Measurements from ENCODE around the gene HERC2.
A peak's percentile ranks its signal among the peaks of the same experiment; 100 is the strongest.

Gene HERC2

DNA sequence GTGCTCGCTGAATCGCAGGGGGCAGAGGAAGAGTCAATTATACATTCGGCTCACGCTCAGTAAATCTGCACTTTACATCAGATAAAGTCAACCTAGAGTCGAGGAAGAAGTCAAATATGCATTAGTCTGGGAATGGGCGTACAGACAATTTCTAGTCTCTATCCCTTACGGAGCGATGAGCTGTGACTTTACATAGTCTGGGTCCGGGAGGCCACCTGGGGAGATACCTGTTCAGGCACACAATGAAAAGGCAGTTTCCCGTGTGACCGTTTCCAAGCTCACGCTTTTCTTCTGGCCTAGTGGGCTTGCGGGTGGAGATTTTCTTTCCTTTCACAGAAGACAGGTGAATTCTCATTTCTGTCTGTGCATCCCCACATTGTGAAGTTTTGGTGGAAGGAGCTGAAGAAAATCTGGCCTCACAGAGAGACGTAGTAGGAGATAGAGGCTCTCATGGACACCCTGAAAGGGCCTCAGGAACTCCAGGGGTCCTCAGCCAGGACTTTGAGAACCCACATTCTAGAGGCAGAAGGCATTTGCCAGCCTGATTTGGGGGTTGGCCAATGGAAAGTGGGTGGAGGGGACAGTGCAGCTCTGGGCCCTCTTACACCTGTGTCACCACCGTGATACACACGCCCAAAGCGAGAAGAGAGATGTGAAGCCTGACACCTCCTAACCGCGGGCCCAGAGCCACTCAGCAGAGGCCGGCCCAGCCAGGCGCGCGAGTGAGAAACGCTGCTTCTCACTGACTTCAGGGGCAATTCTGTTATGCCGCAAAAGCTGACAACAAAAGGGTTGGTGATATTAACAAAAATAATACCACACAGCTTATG, 212.1 kb downstream of the HERC2 start:
- DNase-seq: no peak

DNA sequence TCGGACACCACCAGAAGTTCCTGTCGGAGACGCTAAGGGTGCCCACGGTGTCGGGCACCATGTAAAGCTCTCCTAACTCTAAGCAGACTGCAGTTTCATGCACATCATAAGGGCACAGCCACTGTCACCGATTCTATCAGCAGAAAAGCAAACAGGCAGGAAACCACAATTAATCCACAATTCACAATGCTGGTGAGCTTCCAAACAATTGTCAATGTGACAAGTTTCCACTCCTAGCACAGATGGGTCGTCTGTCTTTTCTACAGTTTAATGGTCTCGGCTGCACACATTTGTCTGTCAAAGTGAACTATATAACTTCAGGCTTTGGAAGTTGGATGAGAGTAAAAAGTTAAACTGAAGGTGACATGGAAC, 214.1 kb downstream of the HERC2 start:
- DNase-seq: no peak

DNA sequence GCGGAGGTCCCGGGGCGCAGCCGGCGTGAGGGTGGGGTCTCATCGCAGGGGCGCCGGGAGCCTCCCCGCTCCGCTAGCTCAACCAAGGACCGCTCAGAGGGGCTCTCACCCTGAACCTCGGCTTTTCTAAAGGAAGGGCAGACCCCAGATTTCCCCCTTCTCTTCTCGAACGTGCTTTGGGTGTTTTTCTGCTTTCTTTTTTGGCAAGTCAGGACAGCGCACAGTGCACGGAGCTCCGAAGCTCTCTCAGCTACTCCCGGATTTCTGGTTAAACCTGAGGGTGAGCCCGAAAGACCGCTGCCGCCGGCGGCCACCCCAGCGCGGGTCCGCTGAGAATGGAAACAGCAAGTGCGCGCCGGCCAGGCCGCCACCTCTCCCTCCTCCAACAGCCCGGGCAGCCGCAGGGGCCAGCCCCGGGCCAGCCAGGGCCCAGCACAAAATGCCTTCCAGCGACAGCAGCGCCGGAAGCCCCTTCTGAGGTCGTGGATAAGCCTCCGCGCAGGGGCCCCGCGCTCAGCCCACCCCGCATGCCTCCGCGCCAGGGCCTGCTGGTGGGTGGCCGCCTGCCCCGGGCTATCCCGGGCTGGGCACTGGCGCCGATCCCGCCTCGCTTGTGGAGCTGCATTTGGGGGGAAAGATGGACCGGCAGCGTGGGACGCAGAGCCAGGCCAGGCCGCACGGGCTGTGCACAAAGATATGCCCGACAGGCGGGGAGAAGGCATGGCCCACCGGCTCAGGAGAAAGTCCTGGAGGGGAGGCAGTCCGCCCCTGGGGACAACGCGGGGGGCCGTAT, 214.7 kb downstream of the HERC2 start:
- DNase-seq: no peak

DNA sequence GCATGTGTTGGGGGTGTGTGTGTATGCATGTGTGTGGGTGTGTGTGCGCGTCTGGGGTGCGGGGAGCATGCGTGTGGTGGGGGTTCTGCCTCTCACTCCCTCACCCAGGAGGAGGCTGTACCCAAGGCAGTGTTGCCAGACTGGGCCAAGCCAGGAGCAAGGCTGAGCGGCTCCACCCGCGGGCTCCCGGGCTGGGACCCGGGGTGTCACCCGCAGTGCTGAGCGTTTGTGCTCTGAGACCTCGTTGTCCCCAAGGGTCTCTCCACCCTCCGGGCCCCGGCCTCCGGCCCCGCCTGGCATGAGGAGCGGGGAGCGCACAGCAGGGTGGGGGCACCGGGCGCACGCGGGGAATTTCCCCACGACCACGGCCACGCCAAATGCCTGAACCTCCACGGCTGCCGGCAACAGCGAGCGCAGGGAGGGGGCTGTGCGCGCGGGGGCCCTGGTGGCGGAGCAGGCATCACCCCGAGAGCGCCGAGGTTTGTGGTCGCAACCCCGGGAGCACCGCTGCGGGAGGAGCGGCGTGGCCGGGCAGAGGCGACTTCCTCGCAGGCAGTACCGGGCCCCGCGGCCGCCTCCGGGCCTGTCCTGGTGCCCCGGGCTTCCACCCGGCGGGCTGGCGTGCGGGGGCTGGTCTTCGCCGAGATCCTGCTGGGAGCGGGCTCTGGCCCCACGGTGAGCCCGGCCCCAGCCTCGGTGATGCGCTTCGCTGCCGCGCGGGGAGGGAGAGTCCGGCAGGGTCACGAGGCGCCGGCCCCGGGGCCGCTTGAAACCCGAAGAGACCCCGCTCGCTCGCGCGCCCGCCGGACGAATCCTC, 215.5 kb downstream of the HERC2 start:
- DNase-seq: no peak

DNA sequence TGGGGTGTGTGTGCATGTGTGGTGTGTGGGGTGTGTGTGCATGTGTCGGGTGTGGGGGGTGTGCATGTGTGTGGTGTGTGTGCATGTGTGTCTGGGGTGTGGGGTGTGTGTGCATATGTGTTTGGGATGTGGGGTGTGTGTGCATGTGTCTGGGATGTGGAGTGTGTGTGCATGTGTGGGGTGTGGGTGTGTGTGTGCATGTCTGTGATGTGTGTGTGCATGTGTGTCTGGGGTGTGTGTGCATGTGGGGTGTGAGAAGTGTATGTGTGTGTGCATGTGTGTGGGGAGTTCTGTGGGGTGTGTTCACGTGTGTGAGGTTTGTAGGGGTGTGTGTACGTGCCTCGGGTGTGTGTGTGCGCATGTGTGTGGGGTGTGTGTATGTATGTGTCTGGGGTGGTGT, 216.2 kb downstream of the HERC2 start:
- no peak for DNase-seq

DNA sequence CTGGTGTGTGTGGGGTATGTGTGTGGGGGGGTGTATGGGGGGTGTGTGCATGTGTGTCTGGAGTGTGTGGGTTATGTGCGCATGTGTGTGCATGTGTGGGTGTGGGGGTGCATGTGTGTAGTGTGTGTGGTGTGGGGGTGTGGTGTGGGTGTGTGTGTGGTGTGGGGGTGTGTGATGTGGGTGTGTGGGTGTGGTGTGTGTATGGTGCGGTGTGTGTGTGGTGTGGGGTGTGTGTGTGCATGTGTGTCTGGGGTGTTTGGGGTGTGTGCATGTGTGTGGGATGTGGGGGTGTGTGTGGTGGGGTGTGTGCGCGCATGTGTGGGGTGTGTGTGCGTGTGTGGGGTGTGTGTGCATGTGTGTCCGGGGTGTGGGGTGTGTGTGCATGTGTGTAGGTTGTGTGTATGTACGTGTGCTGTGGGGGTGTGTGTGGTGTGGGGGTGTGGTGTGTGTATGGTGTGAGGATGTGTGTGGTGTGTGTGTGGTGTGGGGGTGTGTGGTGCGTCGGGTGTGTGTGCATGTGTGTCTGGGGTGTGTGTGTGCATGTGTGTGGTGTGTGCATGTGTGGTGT, 216.7 kb downstream of the HERC2 start:
- DNase-seq: no peak

DNA sequence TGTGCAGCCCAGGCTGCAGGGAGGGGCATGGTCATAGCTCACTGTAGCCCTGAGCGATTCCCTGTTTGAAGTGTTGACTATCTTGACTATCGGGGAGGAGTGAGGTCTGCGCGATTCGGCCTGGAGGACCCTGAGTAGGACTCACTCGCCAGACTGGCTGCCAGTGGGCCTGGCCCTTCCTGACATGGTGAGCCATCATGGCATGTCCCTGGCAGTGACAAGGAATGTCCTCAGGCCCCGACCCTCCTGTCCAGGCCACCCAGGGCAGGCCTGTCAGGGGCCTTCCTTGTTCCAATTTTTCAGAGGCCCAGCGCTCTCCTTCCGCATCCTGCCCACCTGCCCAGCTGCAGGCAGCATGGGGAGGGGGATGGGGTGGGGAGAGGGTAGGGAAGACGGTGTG, 217.7 kb downstream of the HERC2 start:
- DNase-seq: no peak

DNA sequence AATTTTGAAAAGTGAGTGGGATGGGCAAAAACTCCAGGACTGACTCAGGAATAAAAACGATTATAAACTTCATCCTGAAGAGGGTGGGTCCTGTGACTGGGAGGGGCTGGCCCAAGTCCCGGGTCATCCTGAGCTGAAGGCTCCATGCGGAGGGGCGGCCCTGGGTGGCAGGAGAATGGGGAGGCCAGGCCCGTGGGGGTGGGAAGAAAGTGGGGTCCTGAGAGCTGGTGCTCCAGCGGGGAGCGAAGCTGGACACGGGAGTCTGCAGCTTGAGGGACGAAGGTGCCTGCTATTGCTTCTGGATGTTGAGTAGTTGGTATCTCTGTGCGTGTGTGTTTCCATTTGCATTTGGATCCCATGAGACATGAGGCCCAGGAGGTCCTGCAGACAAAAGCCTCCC, 218.1 kb downstream of the HERC2 start:
- no peak for DNase-seq

DNA sequence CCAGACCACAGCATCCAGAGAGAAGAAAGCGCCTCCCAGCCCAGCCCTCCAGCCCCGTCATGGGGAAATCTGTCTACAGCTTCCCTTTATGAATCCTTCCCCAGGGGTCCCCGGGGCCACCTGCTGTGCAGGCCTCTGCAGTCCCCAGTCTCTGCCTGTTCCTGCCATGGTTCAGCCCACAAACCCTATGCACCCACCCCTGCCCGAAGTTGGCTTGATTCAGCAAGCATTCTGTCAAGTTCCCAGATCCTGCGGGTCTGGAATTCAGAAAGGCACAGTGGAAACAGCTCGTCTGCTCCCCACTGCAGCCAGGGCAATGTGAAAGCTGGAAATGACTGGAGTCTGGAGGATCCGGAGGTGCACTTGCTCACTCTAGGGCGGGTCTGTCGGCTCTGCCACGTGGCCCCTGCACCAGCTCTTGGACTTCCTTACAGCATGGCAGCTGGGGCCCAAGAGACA, 220.0 kb downstream of the HERC2 start:
- DNase-seq: no peak

DNA sequence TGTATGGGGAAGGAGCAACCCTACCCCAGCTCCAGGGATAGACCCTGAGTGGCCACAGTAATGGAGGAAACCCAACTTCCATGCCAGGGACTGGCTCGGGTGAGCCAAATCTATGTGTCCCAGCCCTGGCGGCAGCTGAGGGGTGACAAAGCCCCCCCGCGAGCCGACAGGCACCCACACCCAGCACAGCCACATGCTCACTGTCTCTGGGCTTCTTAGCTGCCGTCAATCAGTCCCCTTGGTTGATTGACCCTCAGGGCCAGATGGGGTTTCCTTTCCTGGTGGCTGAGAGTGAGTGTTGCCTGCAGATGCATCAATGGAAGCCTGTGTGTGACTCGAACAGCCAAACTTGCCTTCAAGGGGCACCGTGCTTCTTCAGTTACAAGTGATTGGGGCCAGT, 220.8 kb downstream of the HERC2 start:
- DNase-seq: no peak

DNA sequence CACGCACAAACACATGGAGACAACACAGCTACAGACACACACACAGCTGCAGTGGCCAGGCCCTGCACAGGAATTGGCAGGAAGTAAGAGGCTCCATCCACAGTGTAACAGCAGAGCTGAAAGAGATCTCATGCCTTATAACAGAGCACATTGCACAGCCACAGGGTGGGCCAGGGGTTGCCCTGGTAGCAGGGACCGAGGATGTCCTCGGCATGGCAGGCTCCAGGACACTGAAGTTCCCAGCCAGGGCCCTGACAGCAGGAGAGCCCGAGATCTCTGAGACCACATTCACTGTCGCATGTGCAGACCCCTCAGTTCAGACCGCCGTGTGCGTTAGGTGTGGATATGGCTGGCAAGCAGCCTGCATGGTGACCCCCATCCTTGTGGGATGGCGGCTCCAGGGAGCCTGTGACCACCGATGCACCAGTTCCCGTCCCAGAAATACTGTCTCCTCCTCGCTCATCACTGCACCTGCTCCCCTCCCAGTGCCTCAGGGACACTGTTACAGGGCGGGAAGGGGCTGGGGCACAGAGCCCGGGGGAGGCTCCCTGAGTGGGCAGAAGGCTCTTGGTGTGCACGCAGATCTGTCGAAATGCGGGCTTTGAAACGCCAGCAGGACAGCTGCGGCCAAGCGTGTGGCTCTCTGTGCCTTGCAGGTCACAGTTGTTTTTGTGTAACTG, 221.3 kb downstream of the HERC2 start:
- no peak for DNase-seq

DNA sequence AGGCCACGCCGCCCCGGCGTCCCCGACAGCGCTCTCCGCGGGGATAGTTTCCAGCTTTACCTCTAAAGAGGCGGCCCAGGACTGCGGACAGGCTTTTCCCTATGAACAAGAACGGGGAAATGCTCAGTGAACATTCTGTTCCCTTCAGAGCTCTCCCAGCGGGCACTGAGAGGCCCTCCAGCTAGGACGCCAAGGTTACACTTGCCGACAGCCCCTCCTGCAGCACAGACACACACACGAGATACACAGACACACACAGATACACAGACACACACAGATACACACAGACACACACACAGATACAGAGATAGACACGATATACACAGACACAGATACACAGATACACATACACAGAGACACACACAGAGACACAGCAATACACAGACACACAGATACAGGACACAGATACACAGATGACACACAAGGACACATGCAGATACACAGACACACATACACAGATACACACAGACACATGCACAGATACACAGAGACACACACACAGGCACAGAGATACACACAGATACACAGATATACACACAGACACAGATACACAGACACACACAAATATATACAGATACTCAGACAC, 222.3 kb downstream of the HERC2 start:
- DNase-seq: no peak

DNA sequence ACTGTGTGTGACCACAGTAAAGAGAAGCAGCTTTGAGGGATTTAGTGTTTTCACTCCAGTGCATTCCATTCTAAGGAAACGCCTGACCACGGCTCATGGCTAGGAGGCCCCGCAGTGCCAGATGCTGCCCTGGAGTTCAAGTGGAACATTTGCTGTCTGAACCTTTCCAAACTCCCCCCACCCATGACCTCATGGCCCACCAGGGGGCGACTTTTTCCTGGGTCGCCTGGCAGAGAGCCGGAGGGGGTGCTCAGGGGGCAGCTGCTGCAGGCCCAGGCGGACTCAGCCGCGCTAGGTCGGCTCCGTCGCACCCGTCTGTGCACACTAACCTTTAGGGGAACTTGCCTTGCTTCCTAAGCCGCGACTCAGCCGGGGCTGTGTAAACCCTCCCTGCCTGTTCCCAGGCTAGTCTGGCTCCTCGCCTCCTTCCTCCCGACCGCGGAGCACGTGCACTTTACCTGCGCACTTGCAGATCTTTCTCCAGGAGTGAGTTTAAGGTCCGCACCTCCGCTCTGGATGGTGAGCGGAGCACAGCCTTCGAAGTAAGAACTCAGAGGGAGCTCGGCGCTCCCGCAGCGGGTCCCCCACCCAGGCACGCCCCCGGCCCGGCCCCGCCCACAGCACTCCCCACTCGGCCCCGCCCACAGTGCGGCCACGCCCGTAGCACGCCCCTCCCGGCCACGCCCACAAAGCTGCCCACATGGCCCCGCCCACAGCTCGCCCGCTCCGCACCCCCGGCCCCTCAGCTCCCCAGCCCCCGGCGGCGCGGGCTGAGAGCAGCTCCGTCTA, 223.0 kb downstream of the HERC2 start, which contains the start of gene OCA2:
Gene OCA2 (minus strand): TSS at position 550 of the 789 bp plus-strand sequence. CDS start 17,441 bp downstream, outside the sequence.
- peak; percentile 72 for DNase-seq

DNA sequence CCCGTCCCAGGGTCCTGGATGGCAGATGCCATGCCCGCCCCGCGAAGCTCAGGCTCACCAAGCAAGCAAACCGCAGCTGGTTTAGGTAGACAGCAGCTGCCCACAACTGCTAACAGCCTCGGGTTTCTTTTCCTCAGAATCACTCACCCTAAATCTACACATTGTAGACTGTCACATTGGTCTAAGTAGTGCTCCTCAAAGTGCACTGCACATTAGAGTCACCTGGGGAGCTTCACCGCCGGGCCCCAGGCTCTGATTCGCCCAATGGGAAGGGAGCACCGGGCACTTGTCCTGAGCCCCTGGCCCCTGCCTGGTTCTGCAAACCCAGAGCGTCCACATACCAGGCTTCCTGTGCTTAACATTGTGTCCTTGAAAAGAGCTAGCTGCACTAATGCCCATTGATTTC, 223.6 kb downstream of the HERC2 start:
- DNase-seq: no peak

DNA sequence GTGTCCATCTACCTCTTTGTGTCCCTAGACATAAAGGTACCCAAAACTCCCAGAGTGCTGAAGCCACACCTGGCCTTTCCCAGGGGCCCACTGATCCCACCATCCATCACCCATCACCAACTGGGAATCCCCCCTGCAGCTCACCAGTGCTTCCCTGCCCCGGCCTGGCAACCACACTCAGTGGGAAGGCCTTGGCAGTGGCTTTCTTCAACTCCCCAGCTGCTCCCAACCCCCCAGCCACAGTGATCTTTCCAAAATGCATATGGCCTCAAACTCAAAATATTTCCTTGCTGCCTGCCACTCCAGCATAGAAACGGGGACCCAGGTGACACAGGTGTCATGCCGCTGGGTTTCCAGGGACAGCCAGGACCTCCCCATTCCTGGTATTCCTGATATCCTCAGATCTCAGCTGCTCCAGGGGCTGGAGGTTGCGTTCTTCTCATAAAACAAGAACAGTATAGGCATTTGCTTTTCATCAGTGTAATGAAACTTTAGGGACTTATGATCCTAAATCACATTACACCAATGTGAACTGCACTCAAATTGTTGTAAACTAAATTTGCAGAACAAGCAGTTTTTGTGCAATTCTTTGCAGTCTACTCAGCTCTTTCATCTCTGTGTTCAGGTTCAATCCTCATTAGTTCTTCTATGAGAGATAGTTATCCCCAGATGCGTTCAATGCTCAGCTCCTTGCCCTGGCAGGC, 224.2 kb downstream of the HERC2 start:
- DNase-seq: no peak

DNA sequence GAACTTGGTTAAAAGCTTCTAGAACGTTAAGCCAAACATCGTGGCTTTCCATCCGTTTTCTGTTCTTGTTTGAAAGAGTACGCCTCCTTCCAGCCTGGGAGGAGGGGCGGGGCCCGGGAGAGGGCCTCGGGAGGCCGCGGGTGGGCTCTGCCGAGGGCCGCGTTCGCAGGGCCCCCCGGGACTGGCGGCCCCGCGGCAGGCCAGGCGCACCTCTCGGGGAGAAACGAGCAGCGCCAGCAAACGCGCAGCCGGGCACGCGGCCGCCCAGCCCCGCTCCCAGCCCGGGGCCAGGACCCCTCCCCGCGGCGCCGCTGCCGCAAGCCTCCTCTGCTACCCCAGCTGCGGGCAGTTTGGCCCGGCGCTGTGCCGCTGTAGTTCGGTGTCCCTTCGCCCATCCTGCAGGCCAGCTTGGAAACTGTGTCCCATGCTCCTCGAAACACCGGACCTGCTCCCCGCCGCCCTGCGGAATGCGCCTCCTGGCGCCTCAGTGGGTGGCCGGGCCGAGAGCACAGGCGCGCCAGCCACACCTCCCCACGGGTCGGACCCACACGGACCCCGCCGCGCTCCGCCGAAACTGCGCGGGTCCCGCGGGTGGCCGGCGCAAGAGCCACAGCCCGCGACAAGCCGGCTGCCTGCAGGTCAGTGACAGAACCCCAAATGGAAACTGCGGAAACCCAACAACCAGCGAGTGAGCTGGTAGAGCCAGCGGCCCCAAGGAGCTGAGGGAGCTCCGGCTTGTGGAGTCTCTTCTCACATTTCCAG, 225.1 kb downstream of the HERC2 start:
- no peak for DNase-seq

DNA sequence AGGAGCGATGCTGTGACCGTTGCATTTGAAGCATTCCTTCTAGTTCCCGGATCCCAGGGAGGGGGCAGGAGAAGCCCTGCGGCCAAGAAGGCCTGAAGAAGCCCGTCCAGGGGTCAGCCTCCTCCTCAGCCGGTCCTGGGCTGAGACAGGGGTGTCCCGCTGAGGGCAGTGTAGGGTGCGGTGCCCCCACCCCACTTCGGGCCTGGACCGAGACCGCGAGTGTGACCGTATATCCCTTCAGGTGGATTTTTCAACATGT, 225.6 kb downstream of the HERC2 start:
- DNase-seq: no peak

DNA sequence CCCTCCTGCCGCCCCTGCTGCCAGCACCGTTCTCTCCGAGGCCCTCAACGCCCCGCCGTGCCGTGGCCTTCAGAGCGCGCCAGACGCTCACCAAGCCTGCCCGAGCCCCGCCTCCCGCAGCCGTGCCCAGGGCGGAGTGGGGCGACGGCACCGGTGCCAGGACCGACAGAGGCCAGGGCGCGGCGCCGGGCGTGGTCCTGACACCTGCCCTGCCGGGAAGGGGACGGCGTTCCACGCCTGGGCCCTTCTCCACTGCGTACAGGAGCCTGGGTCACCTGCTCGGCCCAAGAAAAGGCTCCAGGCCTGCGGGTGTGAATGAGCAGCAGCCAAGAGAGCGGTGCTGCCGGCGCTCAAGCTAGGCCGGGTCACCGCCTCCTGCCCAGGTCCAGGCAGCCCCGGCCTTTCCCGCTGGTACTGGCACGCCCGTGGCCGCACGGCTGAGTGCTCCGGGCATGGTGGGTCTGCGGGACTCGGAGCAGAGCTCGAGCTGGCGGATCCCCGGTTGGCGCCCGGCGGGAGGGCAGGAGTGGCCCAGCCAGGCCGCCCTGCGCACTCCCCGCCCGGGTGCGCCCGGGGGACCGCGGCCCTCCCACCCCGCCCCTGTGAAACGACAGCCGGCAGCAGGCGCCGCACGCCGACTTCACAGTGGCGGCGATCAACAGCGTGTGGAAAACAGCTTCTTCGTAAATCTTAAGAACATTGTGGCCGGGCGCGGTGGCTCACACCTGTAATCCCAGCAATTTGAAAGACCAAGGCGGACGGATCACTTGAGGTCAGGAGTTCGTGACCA, 227.1 kb downstream of the HERC2 start:
- peak; percentile 37 for DNase-seq
